ENCODE results near the gene PXYLP1.

GRCh38 chr3:141273700-141274410, 42.2 kb downstream of the PXYLP1 start:
- TF ChIP-seq EZH2 (IDR thresholded peaks at IDR 0.05; ENCODE audit: low read length, unreplicated experiment) (no peak), EZH2phosphoT487 (IDR thresholded peaks at IDR 0.05; ENCODE audit: borderline replicate concordance, low read length) (no peak)
